SK-N-SH (cell line): ENCODE data around the gene TANGO6. TPM values are rescaled to one million over a fixed set of nuclear protein-coding genes. Genes with fewer than 3 reads are reported as not detected.

Source experiments
- CTCF ChIA-PET: fragments of 300-600, 350-600 bp; formaldehyde crosslinking; extraction: SDS; loops from one replicate; lab custom pipeline; 2021; lab: Yijun Ruan, JAX
- POLR2A ChIA-PET: fragments of 350-600 bp; sonication (Branson Sonifier 250); formaldehyde crosslinking; extraction: SDS; loops from one replicate; lab custom pipeline; 2020; ENCODE audit warnings: antibody characterized with exemption, inconsistent platforms; lab: Yijun Ruan, JAX
- DNase-seq: peaks from one replicate; pipeline ENCODE4 v3.0.0; 2012
- H2AFZ ChIP-seq: fragments of 200-600 bp; sonication (generic); 2 replicates; pipeline ENCODE4 v1.8.1; 2016; ENCODE audit warnings: antibody characterized with exemption, mild to moderate bottlenecking, low read depth
- H3F3A ChIP-seq: fragments of 200-600 bp; sonication (generic); replicated peaks from 2 replicates; pipeline ENCODE3; 2016; ENCODE audit warnings: antibody characterized with exemption, mild to moderate bottlenecking; ENCODE audit not compliant: insufficient read depth
- H3K27ac ChIP-seq, 2 experiments: fragments of 200-500 bp in 1 of 2; fragments of 200-600 bp in 1 of 2; sonication (Bioruptor generic) in 1 of 2; sonication (generic), shearing (Covaris generic) in 1 of 2; 2 replicates each; pipeline versions ENCODE4 v1.5.1 to v1.6.1; 2014 to 2016; ENCODE audit warnings: low read depth in 2 of 2, inconsistent platforms in 1 of 2, low read length in 1 of 2, mild to moderate bottlenecking in 1 of 2, mixed read lengths in 1 of 2
- H3K27me3 ChIP-seq: fragments of 200-600 bp; sonication (generic), shearing (Covaris generic); 2 replicates; pipeline ENCODE4 v1.6.1; 2016; ENCODE audit warnings: mixed run types; ENCODE audit not compliant: insufficient read depth
- H3K36me3 ChIP-seq, 2 experiments: fragments of 200-500 bp in 1 of 2; fragments of 200-600 bp in 1 of 2; sonication (Bioruptor generic) in 1 of 2; sonication (generic) in 1 of 2; replicated peaks in 1 of 2; 2 replicates each; pipeline versions ENCODE3 to v1.5.1; 2014 to 2016; ENCODE audit warnings: low read length in 1 of 2, mild to moderate bottlenecking in 1 of 2; ENCODE audit not compliant: insufficient read depth in 2 of 2, control insufficient read depth in 1 of 2
- H3K4me1 ChIP-seq, 2 experiments: fragments of 200-500 bp in 1 of 2; fragments of 200-600 bp in 1 of 2; sonication (Bioruptor generic) in 1 of 2; sonication (generic), shearing (Covaris generic) in 1 of 2; 2 replicates each; pipeline versions ENCODE4 v1.5.1 to v1.6.1; 2014 to 2016; ENCODE audit warnings: low read depth in 1 of 2, low read length in 1 of 2, mixed run types in 1 of 2; ENCODE audit not compliant: insufficient read depth in 2 of 2, control insufficient read depth in 1 of 2
- H3K4me2 ChIP-seq: fragments of 200-600 bp; sonication (generic), shearing (Covaris generic); 2 replicates; pipeline ENCODE4 v1.6.1; 2017; ENCODE audit warnings: mixed run types
- H3K4me3 ChIP-seq, 2 experiments: fragments of 200-500 bp in 1 of 2; fragments of 200-600 bp in 1 of 2; sonication (Bioruptor generic) in 1 of 2; sonication (generic), shearing (Covaris generic) in 1 of 2; 2 replicates each; pipeline versions ENCODE4 v1.5.1 to v1.8.1; 2014 to 2016; ENCODE audit warnings: low read depth in 2 of 2, inconsistent platforms in 1 of 2, low read length in 1 of 2, mild to moderate bottlenecking in 1 of 2, mixed read lengths in 1 of 2, moderate library complexity in 1 of 2
- H3K79me2 ChIP-seq: fragments of 200-600 bp; sonication (generic); 2 replicates; pipeline ENCODE4 v1.8.1; 2017; ENCODE audit warnings: mild to moderate bottlenecking; ENCODE audit not compliant: insufficient read depth
- H3K9ac ChIP-seq: fragments of 200-600 bp; sonication (generic); 2 replicates; pipeline ENCODE4 v1.6.1; 2017; ENCODE audit warnings: mixed run types
- H3K9me2 ChIP-seq: fragments of 200-600 bp; sonication (generic); 2 replicates; pipeline ENCODE4 v1.6.1; 2017; ENCODE audit warnings: mixed run types
- H3K9me3 ChIP-seq: fragments of 200-600 bp; sonication (generic); 2 replicates; pipeline ENCODE4 v1.6.1; 2017; ENCODE audit warnings: mixed run types, mild to moderate bottlenecking, moderate library complexity
- H4K20me1 ChIP-seq: fragments of 200-600 bp; sonication (generic); 2 replicates; pipeline ENCODE4 v1.6.1; 2017; ENCODE audit warnings: mild to moderate bottlenecking, mixed run types; ENCODE audit not compliant: insufficient read depth
- CTCF ChIP-seq: fragments of 200-600 bp; sonication (generic); IDR thresholded peaks from 2 replicates; pipeline ENCODE4 v1.6.1; 2017; ENCODE audit warnings: antibody characterized with exemption, mild to moderate bottlenecking, moderate library complexity
- ELF1 ChIP-seq: IDR thresholded peaks from 2 replicates; pipeline ENCODE4 v1.4.0; 2012
- EP300 ChIP-seq, 2 experiments: IDR thresholded peaks; 2 replicates each; pipeline versions ENCODE4 v1.4.0 to v1.6.1; 2012; ENCODE audit warnings: borderline replicate concordance in 1 of 2, low read depth in 1 of 2, low read length in 1 of 2
- FOXJ3 ChIP-seq: sonication (generic); formaldehyde crosslinking; IDR thresholded peaks from 2 replicates; pipeline ENCODE4 v1.5.1; 2020; ENCODE audit warnings: mild to moderate bottlenecking, missing genetic modification reagents
- GABPA ChIP-seq: IDR thresholded peaks from 2 replicates; pipeline ENCODE4 v1.4.0; 2012; ENCODE audit warnings: low read depth, mild to moderate bottlenecking
- IRF3 ChIP-seq: fragments of 150-350 bp; IDR thresholded peaks from 2 replicates; pipeline ENCODE4 v1.6.1; 2016; ENCODE audit warnings: mild to moderate bottlenecking, low read depth, low read length
- JUND ChIP-seq: IDR thresholded peaks from 2 replicates; pipeline ENCODE4 v1.4.0; 2012
- MAX ChIP-seq: IDR thresholded peaks from 2 replicates; pipeline ENCODE4 v1.4.0; 2012; ENCODE audit warnings: low read depth
- MXI1 ChIP-seq: IDR thresholded peaks from 2 replicates; pipeline ENCODE4 v1.6.1; 2012; ENCODE audit warnings: mild to moderate bottlenecking, low read depth, low read length, improper control_type of control experiment
- NFIC ChIP-seq: IDR thresholded peaks from 2 replicates; pipeline ENCODE4 v1.4.0; 2012; ENCODE audit warnings: borderline replicate concordance
- PBX3 ChIP-seq: IDR thresholded peaks from 2 replicates; pipeline ENCODE4; 2012
- RCOR1 ChIP-seq: fragments of 150-350 bp; IDR thresholded peaks from 2 replicates; pipeline ENCODE4 v1.6.1; 2017; ENCODE audit warnings: antibody characterized with exemption, low read length
- REST ChIP-seq: IDR thresholded peaks from 2 replicates; pipeline ENCODE4 v1.6.1; 2012; ENCODE audit warnings: mild to moderate bottlenecking, low read depth, low read length, moderate library complexity
- RXRA ChIP-seq: IDR thresholded peaks from 2 replicates; pipeline ENCODE4 v1.4.0; 2012; ENCODE audit warnings: low read depth, mild to moderate bottlenecking, borderline replicate concordance
- SMC3 ChIP-seq: IDR thresholded peaks from 2 replicates; pipeline ENCODE4 v1.6.1; 2012; ENCODE audit warnings: low read depth, low read length, improper control_type of control experiment
- TAF1 ChIP-seq: IDR thresholded peaks from 2 replicates; pipeline ENCODE4 v1.6.1; 2012; ENCODE audit warnings: low read depth, mild to moderate bottlenecking, low read length, moderate library complexity, borderline replicate concordance
- TEAD4 ChIP-seq: IDR thresholded peaks from 2 replicates; pipeline ENCODE4 v1.4.0; 2012; ENCODE audit warnings: mild to moderate bottlenecking, borderline replicate concordance; ENCODE audit not compliant: insufficient read depth
- USF2 ChIP-seq: fragments of 150-350 bp; IDR thresholded peaks from 2 replicates; pipeline ENCODE4 v1.6.1; 2017; ENCODE audit warnings: antibody characterized with exemption, low read length, low read depth, borderline replicate concordance
- WGBS: methylation state at CpG from one replicate; pipeline ENCODE4 v1.1.6; 2017; ENCODE audit warnings: low lambda C conversion rate; 5-methylcytosine and 5-hydroxymethylcytosine counted together
- polyA plus RNA-seq, 3 experiments: library from polyadenylated mRNA; depleted of rRNA; stranded (reverse); fragments of >200 nt; gene quantifications; 2 replicates each; pipeline ENCODE4 v1.2.3, GENCODE V29; 2012

Gene TANGO6
- polyA plus RNA-seq, 1 of the 3 experiments (the other 2 are of a cell fraction): 5.5 TPM

GRCh38 chr16:68948230-68948910, 105.0 kb downstream of the TANGO6 start:
- H3K4me2 ChIP-seq: no peak overlapping the region
- 88% methylated on average over 1 of the region's 1 CpG for WGBS
- H2AFZ ChIP-seq: no peak overlapping the region
- H3K36me3 ChIP-seq: peaks cover 0 to 9% of the 10 kb centered on the region in 2 experiments
- no peak overlapping the region for H3K4me3 ChIP-seq
- no peaks in the 10 kb centered on the region for H3K4me1 ChIP-seq
- no peak overlapping the region for H3K27ac ChIP-seq
- no peaks in the 10 kb centered on the region for H3K27me3 ChIP-seq
- no peak overlapping the region for H3K9ac ChIP-seq
- TF ChIP-seq REST (no peak), MXI1 (no peak), IRF3 (no peak), JUND (no peak), USF2 (no peak), RXRA (no peak), FOXJ3 (CRISPR knock-in tag) (no peak), TAF1 (no peak), ELF1 (no peak), NFIC (no peak), PBX3 (no peak), GABPA (no peak), RCOR1 (no peak), SMC3 (no peak), TEAD4 (no peak), CTCF (no peak), MAX (no peak), EP300 (IDR thresholded peaks at IDR 0.05; ENCODE audit: borderline replicate concordance in 1 of 2, low read depth in 1 of 2, low read length in 1 of 2) (no peak)
- TF ChIP-seq, all 33 proteins: peak for 0
- POLR2A ChIA-PET: no interaction called here
- H3K79me2 ChIP-seq: no peaks in the 10 kb centered on the region
- H3K9me3 ChIP-seq: no peaks in the 10 kb centered on the region
- H3K9me2 ChIP-seq: no peaks in the 10 kb centered on the region
- H4K20me1 ChIP-seq: no peaks in the 10 kb centered on the region
- peaks cover 3% of the 10 kb centered on the region for H3F3A ChIP-seq
- no peak for DNase-seq
- CTCF ChIA-PET: interaction anchor here (0.6 kb wide), 1 partner anchor 153 kb away, joined by 3 read pairs; no protein-coding TSS in a partner anchor
